HepG2 (cell line): ENCODE measurements around the gene CD151. TPM values are rescaled to one million over a fixed set of nuclear protein-coding genes. Genes with fewer than 3 reads are reported as not detected.
A peak's percentile ranks its signal among the peaks of the same experiment; 100 is the strongest.

ENCODE experiments used
- AGO2 ChIP-seq: fragments of 200-400 bp; formaldehyde crosslinking; optimal IDR thresholded peaks from 2 replicates; pipeline ENCODE3; 2017; ENCODE audit warnings: mild to moderate bottlenecking, low read depth, low read length, moderate library complexity
- CC2D1A ChIP-seq: sonication (generic); formaldehyde crosslinking; IDR thresholded peaks from 2 replicates; pipeline ENCODE4 v1.8.1; 2023; ENCODE audit warnings: mild to moderate bottlenecking, missing genetic modification reagents
- CREB3 ChIP-seq: sonication (generic); formaldehyde crosslinking; IDR thresholded peaks from 2 replicates; pipeline ENCODE4 v1.5.0; 2020; ENCODE audit warnings: missing genetic modification reagents
- HIC2 ChIP-seq: sonication (generic); formaldehyde crosslinking; IDR thresholded peaks from 2 replicates; pipeline ENCODE4 v1.9.0; 2022; ENCODE audit warnings: low read depth, missing genetic modification reagents
- HMGXB4 ChIP-seq, 2 experiments: sonication (generic) in 1 of 2; formaldehyde crosslinking in 1 of 2; IDR thresholded peaks; 2 replicates each; pipeline versions ENCODE4 v1.4.0 to v1.6.1; 2018 to 2020; ENCODE audit warnings: missing genetic modification reagents in 2 of 2, borderline replicate concordance in 1 of 2, low read depth in 1 of 2, mild to moderate bottlenecking in 1 of 2, missing biosample characterization in 1 of 2
- MBNL3 ChIP-seq: fragments of 250-450 bp; sonication (Bioruptor Pico); conservative IDR thresholded peaks from 2 replicates; pipeline ENCODE4 v1.8.0; 2022; ENCODE audit warnings: mild to moderate bottlenecking, inconsistent platforms
- RARG ChIP-seq: sonication (generic); formaldehyde crosslinking; IDR thresholded peaks from 2 replicates; pipeline ENCODE4 v1.4.0; 2020; ENCODE audit warnings: low read depth, mild to moderate bottlenecking, missing genetic modification reagents
- SNAPC4 ChIP-seq: sonication (generic); formaldehyde crosslinking; IDR thresholded peaks from 2 replicates; pipeline ENCODE4 v1.4.0; 2020; ENCODE audit warnings: mild to moderate bottlenecking, missing genetic modification reagents
- TCF7 ChIP-seq: sonication (generic); IDR thresholded peaks from 2 replicates; pipeline ENCODE4 v1.6.1; 2016; ENCODE audit warnings: antibody characterized with exemption, low read depth
- TGIF2 ChIP-seq: IDR thresholded peaks from 2 replicates; pipeline ENCODE4 v1.6.1; 2016; ENCODE audit warnings: control low read depth, missing compliant biosample characterization
- U2AF2 ChIP-seq: fragments of 200-400 bp; formaldehyde crosslinking; IDR thresholded peaks from 2 replicates; pipeline ENCODE4 v1.6.1; 2017; ENCODE audit warnings: low read depth, mild to moderate bottlenecking, low read length
- UBTF ChIP-seq: sonication (generic); formaldehyde crosslinking; IDR thresholded peaks from 2 replicates; pipeline ENCODE4 v1.4.0; 2020; ENCODE audit warnings: mild to moderate bottlenecking, missing genetic modification reagents
- ZNF160 ChIP-seq: sonication (generic); formaldehyde crosslinking; IDR thresholded peaks from 2 replicates; pipeline ENCODE4 v1.8.0; 2022; ENCODE audit warnings: mild to moderate bottlenecking, inconsistent platforms, missing genetic modification reagents
- ZNF224 ChIP-seq: sonication (generic); formaldehyde crosslinking; IDR thresholded peaks from 2 replicates; pipeline ENCODE4 v1.5.0; 2020; ENCODE audit warnings: mild to moderate bottlenecking, missing genetic modification reagents
- ZNF263 ChIP-seq: sonication (generic); formaldehyde crosslinking; IDR thresholded peaks from 2 replicates; pipeline ENCODE4 v1.4.0; 2020; ENCODE audit warnings: missing genetic modification reagents
- ZNF549 ChIP-seq: sonication (generic); formaldehyde crosslinking; IDR thresholded peaks from 2 replicates; pipeline ENCODE4 v1.5.0; 2020; ENCODE audit warnings: missing genetic modification reagents
- ZNF563 ChIP-seq: sonication (generic); formaldehyde crosslinking; IDR thresholded peaks from 2 replicates; pipeline ENCODE4 v1.8.0; 2022; ENCODE audit warnings: mild to moderate bottlenecking, moderate library complexity, missing genetic modification reagents
- ZNF841 ChIP-seq: sonication (generic); formaldehyde crosslinking; IDR thresholded peaks from 2 replicates; pipeline ENCODE4 v1.8.1; 2023; ENCODE audit warnings: missing genetic modification reagents, borderline replicate concordance
- polyA plus RNA-seq, 8 experiments: library from polyadenylated mRNA; depleted of rRNA in 3 of 8; stranded (reverse) in 7 of 8; unstranded in 1 of 8; fragments of >200 nt; fragmentation: Illumina TruSeq in 4 of 8; extraction: Trizol in 4 of 8; gene quantifications; 2 replicates each; pipeline versions ENCODE4 v1.2.1 to v1.2.3, GENCODE V29; 2011 to 2016; ENCODE audit warnings: low read depth in 4 of 8, missing spikeins in 1 of 8, mixed read lengths in 1 of 8; ENCODE audit not compliant: insufficient read depth in 1 of 8
- total RNA-seq, 5 experiments: library from RNA; depleted of rRNA; stranded (reverse); fragments of >200 nt; fragmentation: Illumina TruSeq; extraction: Trizol; gene quantifications; 2 replicates each; pipeline ENCODE4 v1.2.3, GENCODE V29; 2016; ENCODE audit warnings: low read depth in 1 of 5

CD151 gene
- total and polyA plus RNA-seq, 2 of the 13 experiments (the other 11 are each of a cell fraction or from before 2014, with no cell fraction given): 125 to 197 TPM

- TF ChIP-seq UBTF (CRISPR knock-in tag) (peak; percentile 53; the same call in 1 of the 2 replicates), AGO2 (peak; percentile 6), CREB3 (CRISPR knock-in tag) (no peak), TCF7 (no peak), ZNF563 (no peak), TGIF2 (no peak), ZNF549 (CRISPR knock-in tag) (no peak), SNAPC4 (CRISPR knock-in tag) (no peak), HIC2 (CRISPR knock-in tag) (no peak), RARG (CRISPR knock-in tag) (no peak), ZNF841 (CRISPR knock-in tag) (no peak), ZNF160 (no peak), CC2D1A (CRISPR knock-in tag) (no peak), ZNF224 (CRISPR knock-in tag) (no peak), ZNF263 (CRISPR knock-in tag) (no peak), HMGXB4 (CRISPR knock-in tag; IDR thresholded peaks at IDR 0.05; ENCODE audit: borderline replicate concordance in 1 of 2, low read depth in 1 of 2) (0 out of 4 replicates have a peak, but pooled peaks of 1 of the 2 experiments have one; percentile 8), MBNL3 (CRISPR knock-in tag) (no peak), U2AF2 (no peak)
These were observed at the start of gene CD151 (continued) for GRCh38 chr11:832529-833113.
